Measurements from ENCODE around the gene TMPRSS11D.

Gene TMPRSS11D

GRCh38 chr4:67820903-67821302, 62.9 kb downstream of the TMPRSS11D start:
- H3K27ac ChIP-seq (replicated peaks), result no peak overlapping the region
- TF ChIP-seq SPI1 (IDR thresholded peaks at IDR 0.05; ENCODE audit: borderline replicate concordance, low read depth) (no peak), REST (IDR thresholded peaks at IDR 0.05; ENCODE audit: insufficient replicate concordance, low read depth) (no peak), POLR2AphosphoS5 (IDR thresholded peaks at IDR 0.05; ENCODE audit: low read depth) (no peak)
- no peak overlapping the region for H3K4me3 ChIP-seq (replicated peaks; ENCODE audit: insufficient read depth, low read length)
- DNase-seq (ENCODE audit: low read depth in 1 of 2, low spot score in 1 of 2), result no peak
- no peaks in the 10 kb centered on the region for H3K27me3 ChIP-seq (ENCODE audit: insufficient read depth, poor library complexity, severe bottlenecking)

GRCh38 chr4:67810011-67810410, 73.8 kb downstream of the TMPRSS11D start:
- Histone ChIP-seq H3K27me3 (ENCODE audit: insufficient read depth, poor library complexity, severe bottlenecking) (no peaks in the 10 kb centered on the region), H3K4me3 (replicated peaks; ENCODE audit: insufficient read depth, low read length) (no peak overlapping the region), H3K27ac (replicated peaks) (no peak overlapping the region)
- no peak for TF ChIP-seq CTCF (IDR thresholded peaks at IDR 0.05; ENCODE audit: insufficient read depth, low read length)
- no peak for TF ChIP-seq REST (IDR thresholded peaks at IDR 0.05; ENCODE audit: insufficient replicate concordance, low read depth)
- no peak for TF ChIP-seq GABPA (IDR thresholded peaks at IDR 0.05; ENCODE audit: low read depth)
- no peak for TF ChIP-seq SPI1 (IDR thresholded peaks at IDR 0.05; ENCODE audit: borderline replicate concordance, low read depth)
- TF ChIP-seq POLR2AphosphoS5 (IDR thresholded peaks at IDR 0.05; ENCODE audit: low read depth), result no peak
- DNase-seq (ENCODE audit: low read depth in 1 of 2, low spot score in 1 of 2), result no peak

- TF ChIP-seq SPI1 (IDR thresholded peaks at IDR 0.05; ENCODE audit: borderline replicate concordance, low read depth) (no peak), CTCF (IDR thresholded peaks at IDR 0.05; ENCODE audit: insufficient read depth, low read length) (no peak), GABPA (IDR thresholded peaks at IDR 0.05; ENCODE audit: low read depth) (no peak), REST (IDR thresholded peaks at IDR 0.05; ENCODE audit: insufficient replicate concordance, low read depth) (no peak), POLR2AphosphoS5 (IDR thresholded peaks at IDR 0.05; ENCODE audit: low read depth) (no peak)
- no peak overlapping the region for H3K4me3 ChIP-seq (replicated peaks; ENCODE audit: insufficient read depth, low read length)
- no peak for DNase-seq (ENCODE audit: low read depth in 1 of 2, low spot score in 1 of 2)
- no peaks in the 10 kb centered on the region for H3K27me3 ChIP-seq (ENCODE audit: insufficient read depth, poor library complexity, severe bottlenecking)
- no peak overlapping the region for H3K27ac ChIP-seq (replicated peaks)
These were observed 74.3 kb downstream of the TMPRSS11D start for GRCh38 chr4:67809502-67809901.

Data from HL-60 (cell line).